NCI-H1092 treated with DMSO at 0.1 percent for 48 hours (cell line): ENCODE measurements around the gene EFCAB11.

Experiments used
- DNase-seq: peaks from one replicate; lab custom pipeline; 2025; lab: John Stamatoyannopoulos, UW

EFCAB11 gene

GRCh38 chr14:89954070-89955021, at the start of gene EFCAB11:
EFCAB11 (minus strand) TSS chr14:89954730; CDS start chr14:89954660, 70 bp downstream.
- DNase-seq: peak; percentile 99

GRCh38 chr14:90003526-90004307, 49.2 kb upstream of the EFCAB11 start:
- no peak for DNase-seq

- no peak for DNase-seq
These were observed 46.4 kb upstream of the EFCAB11 start for GRCh38 chr14:90000935-90001334.

GRCh38 chr14:89996963-89997362, 42.4 kb upstream of the EFCAB11 start:
- no peak for DNase-seq

GRCh38 chr14:89992273-89992672, 37.7 kb upstream of the EFCAB11 start:
- no peak for DNase-seq

- DNase-seq: no peak
These were observed 36.2 kb upstream of the EFCAB11 start for GRCh38 chr14:89990623-89991275.

- no peak for DNase-seq
These were observed 35.7 kb upstream of the EFCAB11 start for GRCh38 chr14:89990218-89990617.

- no peak for DNase-seq
These were observed 34.3 kb upstream of the EFCAB11 start for GRCh38 chr14:89988787-89989186.

- no peak for DNase-seq
These were observed 32.6 kb upstream of the EFCAB11 start for GRCh38 chr14:89987161-89987475.

GRCh38 chr14:89986462-89987160, 32.1 kb upstream of the EFCAB11 start:
- no peak for DNase-seq

- no peak for DNase-seq
These were observed 28.8 kb upstream of the EFCAB11 start for GRCh38 chr14:89983375-89983774.

- DNase-seq: no peak
These were observed 24.1 kb upstream of the EFCAB11 start for GRCh38 chr14:89978656-89979055.

- no peak for DNase-seq
These were observed 23.1 kb upstream of the EFCAB11 start for GRCh38 chr14:89977668-89978067.

GRCh38 chr14:89973234-89973823, 18.8 kb upstream of the EFCAB11 start:
- DNase-seq: peak; percentile 41

GRCh38 chr14:89965839-89966238, 11.3 kb upstream of the EFCAB11 start:
- no peak for DNase-seq

- DNase-seq: no peak
These were observed 8.9 kb upstream of the EFCAB11 start for GRCh38 chr14:89963288-89963978.

GRCh38 chr14:89960914-89961313, 6.4 kb upstream of the EFCAB11 start:
- no peak for DNase-seq

- no peak for DNase-seq
These were observed 5.4 kb upstream of the EFCAB11 start for GRCh38 chr14:89959853-89960445.

GRCh38 chr14:89958966-89959365, 4.4 kb upstream of the EFCAB11 start:
- DNase-seq: no peak

GRCh38 chr14:89957791-89958190, 3.3 kb upstream of the EFCAB11 start:
- no peak for DNase-seq

GRCh38 chr14:89957376-89957775, 2.8 kb upstream of the EFCAB11 start:
- DNase-seq: no peak
